H1 (cell line): ENCODE measurements around the gene ONECUT3. TPM values are rescaled to one million over a fixed set of nuclear protein-coding genes. Genes with fewer than 3 reads are reported as not detected.

Source experiments
- CEBPB ChIP-seq: IDR thresholded peaks from 2 replicates; pipeline ENCODE4 v1.6.1; 2012; ENCODE audit warnings: low read depth, low read length
- CHD1 ChIP-seq: IDR thresholded peaks from 2 replicates; pipeline ENCODE4 v1.6.1; 2012; ENCODE audit warnings: low read depth, low read length, improper control_type of control experiment
- KDM4A ChIP-seq: IDR thresholded peaks from one replicate; pipeline ENCODE4 v1.7.1; 2012; ENCODE audit warnings: low read depth, mild to moderate bottlenecking, moderate library complexity, low read length, inconsistent platforms; ENCODE audit not compliant: severe bottlenecking
- SUZ12 ChIP-seq: fragments of 200-600 bp; sonication (generic); IDR thresholded peaks from 2 replicates; pipeline ENCODE4 v1.6.1; 2012; ENCODE audit warnings: mild to moderate bottlenecking, inconsistent platforms, low read length, moderate library complexity, mixed read lengths
- TAF1 ChIP-seq: IDR thresholded peaks from 2 replicates; pipeline ENCODE4 v1.6.1; 2011; ENCODE audit warnings: mild to moderate bottlenecking, low read depth, low read length
- YY1 ChIP-seq: IDR thresholded peaks from 2 replicates; pipeline ENCODE4 v1.6.1; 2011; ENCODE audit warnings: low read depth, mild to moderate bottlenecking, low read length
- polyA plus RNA-seq, 7 experiments: library from polyadenylated mRNA; depleted of rRNA in 3 of 7; stranded (reverse) in 5 of 7; unstranded in 2 of 7; fragments of >200 nt in 5 of 7; fragments of 200-250 nt in 2 of 7; gene quantifications; 1 replicate in 5 of 7; 2 replicates in 1 of 7; 4 replicates in 1 of 7; pipeline versions ENCODE4 v1.2.1 to v1.2.3, GENCODE V29; 2011 to 2013; ENCODE audit warnings: missing spikeins in 2 of 7, mixed read lengths in 2 of 7
- total RNA-seq: library from RNA; stranded (reverse); fragmentation: NEBNext Ultra II Directional; extraction: Animal tissue kit (Norgen Biotek cat#: 25700); gene quantifications from 2 replicates; pipeline ENCODE4 v1.2.1, GENCODE V29; 2021
- TF ChIP-seq, protein P1 (sequence below): fragments of 300-600 bp; sonication (generic); IDR thresholded peaks from 2 replicates; pipeline ENCODE4 v1.7.1; 2012; ENCODE audit warnings: low read length, moderate library complexity, mild to moderate bottlenecking, inconsistent platforms; ENCODE audit not compliant: insufficient replicate concordance
- TF ChIP-seq, protein P2 (sequence below): IDR thresholded peaks from 2 replicates; pipeline ENCODE4 v1.6.1; 2012; ENCODE audit warnings: low read length, inconsistent platforms

Gene ONECUT3
- total and polyA plus RNA-seq, 2 of the 8 experiments (the other 6 are each of a cell fraction or from before 2014, with no cell fraction given) = not detected

DNA sequence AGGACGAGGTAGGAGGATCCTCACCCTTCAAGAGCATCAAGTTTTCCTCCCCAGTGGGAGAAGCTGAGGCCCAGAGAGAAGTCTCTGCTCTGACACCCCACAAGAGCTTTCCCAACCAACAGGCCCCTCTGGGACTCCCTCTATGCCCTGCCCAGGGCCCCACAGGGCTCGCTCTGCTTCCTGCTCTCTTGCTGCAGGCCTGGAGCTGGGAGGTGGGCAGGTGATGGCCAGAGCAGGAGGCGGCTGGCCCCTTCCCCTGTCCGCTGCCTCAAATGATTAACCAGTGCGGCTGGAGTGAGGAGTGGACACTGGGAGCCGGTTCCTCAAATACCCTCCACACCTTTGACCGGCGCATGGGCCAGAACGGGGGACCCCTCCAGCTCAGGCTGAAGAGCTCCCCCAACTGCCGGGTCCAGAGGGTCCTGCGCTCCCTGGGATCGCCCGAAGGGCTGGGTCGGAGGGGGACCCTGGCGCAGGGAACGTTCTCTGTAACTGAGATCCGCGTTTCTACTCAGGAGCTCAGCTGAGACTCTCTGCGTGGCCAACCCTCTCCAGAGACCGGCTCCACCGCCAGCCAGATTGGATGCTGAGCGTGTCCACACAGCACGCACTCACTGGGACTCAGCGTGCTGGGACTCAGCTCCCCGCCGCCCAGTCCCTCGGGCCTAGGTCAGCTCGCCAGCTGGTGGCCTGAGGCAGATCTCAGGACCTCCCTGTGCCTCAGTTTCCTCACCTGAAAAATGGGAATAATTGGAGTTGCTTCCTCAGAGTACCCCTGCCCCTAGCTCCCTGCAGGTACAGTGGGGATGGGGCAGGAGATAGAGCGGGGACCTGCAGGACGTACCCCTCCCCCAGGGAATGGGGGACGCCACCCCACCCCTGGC lies 6.7 kb upstream of the ONECUT3 start (continued):
- TF ChIP-seq, protein P1, sequence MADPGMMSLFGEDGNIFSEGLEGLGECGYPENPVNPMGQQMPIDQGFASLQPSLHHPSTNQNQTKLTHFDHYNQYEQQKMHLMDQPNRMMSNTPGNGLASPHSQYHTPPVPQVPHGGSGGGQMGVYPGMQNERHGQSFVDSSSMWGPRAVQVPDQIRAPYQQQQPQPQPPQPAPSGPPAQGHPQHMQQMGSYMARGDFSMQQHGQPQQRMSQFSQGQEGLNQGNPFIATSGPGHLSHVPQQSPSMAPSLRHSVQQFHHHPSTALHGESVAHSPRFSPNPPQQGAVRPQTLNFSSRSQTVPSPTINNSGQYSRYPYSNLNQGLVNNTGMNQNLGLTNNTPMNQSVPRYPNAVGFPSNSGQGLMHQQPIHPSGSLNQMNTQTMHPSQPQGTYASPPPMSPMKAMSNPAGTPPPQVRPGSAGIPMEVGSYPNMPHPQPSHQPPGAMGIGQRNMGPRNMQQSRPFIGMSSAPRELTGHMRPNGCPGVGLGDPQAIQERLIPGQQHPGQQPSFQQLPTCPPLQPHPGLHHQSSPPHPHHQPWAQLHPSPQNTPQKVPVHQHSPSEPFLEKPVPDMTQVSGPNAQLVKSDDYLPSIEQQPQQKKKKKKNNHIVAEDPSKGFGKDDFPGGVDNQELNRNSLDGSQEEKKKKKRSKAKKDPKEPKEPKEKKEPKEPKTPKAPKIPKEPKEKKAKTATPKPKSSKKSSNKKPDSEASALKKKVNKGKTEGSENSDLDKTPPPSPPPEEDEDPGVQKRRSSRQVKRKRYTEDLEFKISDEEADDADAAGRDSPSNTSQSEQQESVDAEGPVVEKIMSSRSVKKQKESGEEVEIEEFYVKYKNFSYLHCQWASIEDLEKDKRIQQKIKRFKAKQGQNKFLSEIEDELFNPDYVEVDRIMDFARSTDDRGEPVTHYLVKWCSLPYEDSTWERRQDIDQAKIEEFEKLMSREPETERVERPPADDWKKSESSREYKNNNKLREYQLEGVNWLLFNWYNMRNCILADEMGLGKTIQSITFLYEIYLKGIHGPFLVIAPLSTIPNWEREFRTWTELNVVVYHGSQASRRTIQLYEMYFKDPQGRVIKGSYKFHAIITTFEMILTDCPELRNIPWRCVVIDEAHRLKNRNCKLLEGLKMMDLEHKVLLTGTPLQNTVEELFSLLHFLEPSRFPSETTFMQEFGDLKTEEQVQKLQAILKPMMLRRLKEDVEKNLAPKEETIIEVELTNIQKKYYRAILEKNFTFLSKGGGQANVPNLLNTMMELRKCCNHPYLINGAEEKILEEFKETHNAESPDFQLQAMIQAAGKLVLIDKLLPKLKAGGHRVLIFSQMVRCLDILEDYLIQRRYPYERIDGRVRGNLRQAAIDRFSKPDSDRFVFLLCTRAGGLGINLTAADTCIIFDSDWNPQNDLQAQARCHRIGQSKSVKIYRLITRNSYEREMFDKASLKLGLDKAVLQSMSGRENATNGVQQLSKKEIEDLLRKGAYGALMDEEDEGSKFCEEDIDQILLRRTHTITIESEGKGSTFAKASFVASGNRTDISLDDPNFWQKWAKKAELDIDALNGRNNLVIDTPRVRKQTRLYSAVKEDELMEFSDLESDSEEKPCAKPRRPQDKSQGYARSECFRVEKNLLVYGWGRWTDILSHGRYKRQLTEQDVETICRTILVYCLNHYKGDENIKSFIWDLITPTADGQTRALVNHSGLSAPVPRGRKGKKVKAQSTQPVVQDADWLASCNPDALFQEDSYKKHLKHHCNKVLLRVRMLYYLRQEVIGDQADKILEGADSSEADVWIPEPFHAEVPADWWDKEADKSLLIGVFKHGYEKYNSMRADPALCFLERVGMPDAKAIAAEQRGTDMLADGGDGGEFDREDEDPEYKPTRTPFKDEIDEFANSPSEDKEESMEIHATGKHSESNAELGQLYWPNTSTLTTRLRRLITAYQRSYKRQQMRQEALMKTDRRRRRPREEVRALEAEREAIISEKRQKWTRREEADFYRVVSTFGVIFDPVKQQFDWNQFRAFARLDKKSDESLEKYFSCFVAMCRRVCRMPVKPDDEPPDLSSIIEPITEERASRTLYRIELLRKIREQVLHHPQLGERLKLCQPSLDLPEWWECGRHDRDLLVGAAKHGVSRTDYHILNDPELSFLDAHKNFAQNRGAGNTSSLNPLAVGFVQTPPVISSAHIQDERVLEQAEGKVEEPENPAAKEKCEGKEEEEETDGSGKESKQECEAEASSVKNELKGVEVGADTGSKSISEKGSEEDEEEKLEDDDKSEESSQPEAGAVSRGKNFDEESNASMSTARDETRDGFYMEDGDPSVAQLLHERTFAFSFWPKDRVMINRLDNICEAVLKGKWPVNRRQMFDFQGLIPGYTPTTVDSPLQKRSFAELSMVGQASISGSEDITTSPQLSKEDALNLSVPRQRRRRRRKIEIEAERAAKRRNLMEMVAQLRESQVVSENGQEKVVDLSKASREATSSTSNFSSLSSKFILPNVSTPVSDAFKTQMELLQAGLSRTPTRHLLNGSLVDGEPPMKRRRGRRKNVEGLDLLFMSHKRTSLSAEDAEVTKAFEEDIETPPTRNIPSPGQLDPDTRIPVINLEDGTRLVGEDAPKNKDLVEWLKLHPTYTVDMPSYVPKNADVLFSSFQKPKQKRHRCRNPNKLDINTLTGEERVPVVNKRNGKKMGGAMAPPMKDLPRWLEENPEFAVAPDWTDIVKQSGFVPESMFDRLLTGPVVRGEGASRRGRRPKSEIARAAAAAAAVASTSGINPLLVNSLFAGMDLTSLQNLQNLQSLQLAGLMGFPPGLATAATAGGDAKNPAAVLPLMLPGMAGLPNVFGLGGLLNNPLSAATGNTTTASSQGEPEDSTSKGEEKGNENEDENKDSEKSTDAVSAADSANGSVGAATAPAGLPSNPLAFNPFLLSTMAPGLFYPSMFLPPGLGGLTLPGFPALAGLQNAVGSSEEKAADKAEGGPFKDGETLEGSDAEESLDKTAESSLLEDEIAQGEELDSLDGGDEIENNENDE = no peak
- TF ChIP-seq TAF1 (no peak), CEBPB (no peak), YY1 (no peak), SUZ12 (peak; percentile 70; the same call in 1 of the 2 replicates), CHD1 (no peak), KDM4A (no peak)
- TF ChIP-seq, protein P2, sequence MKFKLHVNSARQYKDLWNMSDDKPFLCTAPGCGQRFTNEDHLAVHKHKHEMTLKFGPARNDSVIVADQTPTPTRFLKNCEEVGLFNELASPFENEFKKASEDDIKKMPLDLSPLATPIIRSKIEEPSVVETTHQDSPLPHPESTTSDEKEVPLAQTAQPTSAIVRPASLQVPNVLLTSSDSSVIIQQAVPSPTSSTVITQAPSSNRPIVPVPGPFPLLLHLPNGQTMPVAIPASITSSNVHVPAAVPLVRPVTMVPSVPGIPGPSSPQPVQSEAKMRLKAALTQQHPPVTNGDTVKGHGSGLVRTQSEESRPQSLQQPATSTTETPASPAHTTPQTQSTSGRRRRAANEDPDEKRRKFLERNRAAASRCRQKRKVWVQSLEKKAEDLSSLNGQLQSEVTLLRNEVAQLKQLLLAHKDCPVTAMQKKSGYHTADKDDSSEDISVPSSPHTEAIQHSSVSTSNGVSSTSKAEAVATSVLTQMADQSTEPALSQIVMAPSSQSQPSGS = no peak
